NB4 (cell line): ENCODE results near the gene SPATA45.
A peak's percentile ranks its signal among the peaks of the same experiment; 100 is the strongest.
"Not testable (repeated sequence)": the region's sequence is repeated elsewhere in the genome, so short reads cannot be mapped to it uniquely, and the experiment has no call there.

Source experiments
- DNase-seq: peaks from one replicate; pipeline ENCODE4 v3.0.0; 2010; ENCODE audit warnings: low read depth
- H3K4me3 ChIP-seq: one replicate; pipeline ENCODE4 v1.5.1; 2011; ENCODE audit warnings: mild to moderate bottlenecking, low read depth, low read length, moderate library complexity
- CTCF ChIP-seq: IDR thresholded peaks from one replicate; pipeline ENCODE4 v1.5.1; 2012; ENCODE audit warnings: low read depth, low read length
- MAX ChIP-seq: IDR thresholded peaks from 2 replicates; pipeline ENCODE4 v1.6.1; 2011; ENCODE audit warnings: low read depth, low read length
- MYC ChIP-seq: IDR thresholded peaks from 2 replicates; pipeline ENCODE4 v1.6.1; 2011; ENCODE audit warnings: low read depth, low read length
- POLR2A ChIP-seq: IDR thresholded peaks from 2 replicates; pipeline ENCODE4 v1.6.1; 2011; ENCODE audit warnings: mild to moderate bottlenecking; ENCODE audit not compliant: insufficient read length; ENCODE audit errors: extremely low read depth

The SPATA45 gene

GRCh38 chr1:212873518-212873917 lies 26.1 kb upstream of the SPATA45 start:
- DNase-seq, result no peak
- no peak overlapping the region for H3K4me3 ChIP-seq
- TF ChIP-seq MYC, result no peak
- no peak for TF ChIP-seq POLR2A
- no peak for TF ChIP-seq CTCF
- TF ChIP-seq MAX, result no peak

- TF ChIP-seq POLR2A (no peak), CTCF (no peak), MYC (no peak), MAX (no peak)
- DNase-seq, result no peak
- no peak overlapping the region for H3K4me3 ChIP-seq
These were observed 24.5 kb upstream of the SPATA45 start for GRCh38 chr1:212871976-212872375.

- no peak overlapping the region for H3K4me3 ChIP-seq
- TF ChIP-seq CTCF, result no peak
- TF ChIP-seq POLR2A, result no peak
- TF ChIP-seq MAX, result no peak
- TF ChIP-seq MYC, result no peak
- DNase-seq, result no peak
These were observed 19.7 kb upstream of the SPATA45 start for GRCh38 chr1:212867192-212867591.

GRCh38 chr1:212864201-212864600 lies 16.8 kb upstream of the SPATA45 start:
- no peak for DNase-seq
- H3K4me3 ChIP-seq, result no peak overlapping the region
- TF ChIP-seq CTCF (no peak), MAX (no peak), POLR2A (no peak), MYC (no peak)

- not testable (repeated sequence) for H3K4me3 ChIP-seq, DNase-seq
These were observed 15.9 kb upstream of the SPATA45 start for GRCh38 chr1:212863345-212863744.

GRCh38 chr1:212862111-212862690 lies 14.8 kb upstream of the SPATA45 start:
- H3K4me3 ChIP-seq, result no peak overlapping the region
- DNase-seq, result peak; percentile 25
- TF ChIP-seq MYC, result no peak
- TF ChIP-seq MAX, result no peak
- no peak for TF ChIP-seq POLR2A
- TF ChIP-seq CTCF, result no peak
